GM12874 (cell line): ENCODE data around the gene CYB561.

Source experiments
- TF ChIP-seq, protein P1 (sequence below): IDR thresholded peaks from 2 replicates; pipeline ENCODE4 v1.5.1; 2011; ENCODE audit warnings: low read depth, mild to moderate bottlenecking, control low read depth, low read length, moderate library complexity; ENCODE audit not compliant: insufficient read depth

The CYB561 gene

DNA sequence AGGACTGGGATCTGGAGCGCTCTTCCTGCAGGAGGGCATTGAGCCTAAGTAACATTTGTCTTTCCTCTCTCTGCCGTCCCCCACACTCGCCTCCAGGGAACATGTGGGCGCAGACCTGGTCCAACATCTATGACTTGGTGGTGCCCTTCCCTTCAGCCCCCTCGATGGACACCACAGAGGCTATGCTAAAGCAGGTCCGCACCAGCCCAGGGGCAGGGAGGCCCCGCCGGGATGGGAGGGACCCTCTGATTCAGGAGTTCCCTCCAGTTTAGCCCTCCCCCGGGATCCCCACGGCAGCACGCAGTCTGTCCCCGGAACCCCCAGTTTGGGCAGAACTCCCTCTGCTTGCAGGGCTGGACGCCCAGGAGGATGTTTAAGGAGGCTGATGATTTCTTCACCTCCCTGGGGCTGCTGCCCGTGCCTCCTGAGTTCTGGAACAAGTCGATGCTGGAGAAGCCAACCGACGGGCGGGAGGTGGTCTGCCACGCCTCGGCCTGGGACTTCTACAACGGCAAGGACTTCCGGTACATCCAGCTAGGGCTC is 44.8 kb upstream of the CYB561 start:
- TF ChIP-seq, protein P1, sequence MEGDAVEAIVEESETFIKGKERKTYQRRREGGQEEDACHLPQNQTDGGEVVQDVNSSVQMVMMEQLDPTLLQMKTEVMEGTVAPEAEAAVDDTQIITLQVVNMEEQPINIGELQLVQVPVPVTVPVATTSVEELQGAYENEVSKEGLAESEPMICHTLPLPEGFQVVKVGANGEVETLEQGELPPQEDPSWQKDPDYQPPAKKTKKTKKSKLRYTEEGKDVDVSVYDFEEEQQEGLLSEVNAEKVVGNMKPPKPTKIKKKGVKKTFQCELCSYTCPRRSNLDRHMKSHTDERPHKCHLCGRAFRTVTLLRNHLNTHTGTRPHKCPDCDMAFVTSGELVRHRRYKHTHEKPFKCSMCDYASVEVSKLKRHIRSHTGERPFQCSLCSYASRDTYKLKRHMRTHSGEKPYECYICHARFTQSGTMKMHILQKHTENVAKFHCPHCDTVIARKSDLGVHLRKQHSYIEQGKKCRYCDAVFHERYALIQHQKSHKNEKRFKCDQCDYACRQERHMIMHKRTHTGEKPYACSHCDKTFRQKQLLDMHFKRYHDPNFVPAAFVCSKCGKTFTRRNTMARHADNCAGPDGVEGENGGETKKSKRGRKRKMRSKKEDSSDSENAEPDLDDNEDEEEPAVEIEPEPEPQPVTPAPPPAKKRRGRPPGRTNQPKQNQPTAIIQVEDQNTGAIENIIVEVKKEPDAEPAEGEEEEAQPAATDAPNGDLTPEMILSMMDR = no peak

DNA sequence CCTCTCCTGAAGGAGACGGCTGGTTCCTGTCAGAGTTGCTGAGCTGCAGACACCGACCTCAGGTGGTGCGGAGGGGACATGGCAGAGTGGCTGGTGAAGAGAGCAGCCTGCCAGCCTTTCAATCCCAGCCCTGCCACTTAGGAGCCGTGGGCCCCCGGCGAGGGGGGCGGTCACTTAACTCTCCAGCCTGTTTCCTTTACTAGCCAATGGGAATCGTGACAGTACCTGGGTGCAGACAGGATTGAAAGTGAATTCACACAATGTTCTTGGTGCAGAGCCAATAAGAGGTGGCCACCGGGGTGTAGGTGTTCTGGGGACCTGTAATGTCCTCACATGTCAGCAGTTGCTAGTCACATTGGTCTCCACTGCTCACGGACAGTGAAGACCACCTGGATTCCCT is 44.2 kb upstream of the CYB561 start:
- TF ChIP-seq, protein P1 = no peak

DNA sequence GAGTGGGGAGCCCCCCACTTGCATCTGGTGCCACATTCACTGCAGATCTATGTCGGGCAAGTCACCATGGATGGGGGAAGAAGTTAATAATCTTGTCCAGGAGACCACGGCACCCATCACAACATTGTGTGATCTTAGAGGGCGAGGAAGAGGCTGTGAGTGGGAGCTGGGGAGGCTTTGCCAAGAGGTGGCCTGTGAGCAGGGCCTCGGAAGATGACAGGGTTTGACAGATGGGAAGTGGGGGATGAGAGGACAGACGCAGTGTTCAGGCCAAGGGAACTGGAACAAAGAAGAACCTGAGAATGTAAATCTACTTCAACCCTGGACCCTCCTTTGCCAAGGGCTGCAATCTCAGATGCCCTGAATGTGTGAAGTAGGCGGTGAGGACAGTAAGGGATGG is 43.2 kb upstream of the CYB561 start:
- TF ChIP-seq, protein P1 = no peak

DNA sequence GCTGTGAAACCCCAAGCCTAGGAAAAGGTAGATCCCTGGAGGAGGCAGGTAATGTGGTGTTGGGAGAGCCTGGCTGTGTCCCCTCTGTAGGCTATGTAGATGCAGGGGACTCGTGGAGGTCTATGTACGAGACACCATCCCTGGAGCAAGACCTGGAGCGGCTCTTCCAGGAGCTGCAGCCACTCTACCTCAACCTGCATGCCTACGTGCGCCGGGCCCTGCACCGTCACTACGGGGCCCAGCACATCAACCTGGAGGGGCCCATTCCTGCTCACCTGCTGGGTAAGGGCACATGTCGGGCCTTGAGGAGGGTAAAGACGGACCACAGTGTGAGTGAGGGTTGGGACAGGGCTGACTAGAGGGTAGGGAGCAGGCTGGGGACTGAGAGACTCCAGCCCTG is 42.7 kb upstream of the CYB561 start:
- TF ChIP-seq, protein P1 = no peak

DNA sequence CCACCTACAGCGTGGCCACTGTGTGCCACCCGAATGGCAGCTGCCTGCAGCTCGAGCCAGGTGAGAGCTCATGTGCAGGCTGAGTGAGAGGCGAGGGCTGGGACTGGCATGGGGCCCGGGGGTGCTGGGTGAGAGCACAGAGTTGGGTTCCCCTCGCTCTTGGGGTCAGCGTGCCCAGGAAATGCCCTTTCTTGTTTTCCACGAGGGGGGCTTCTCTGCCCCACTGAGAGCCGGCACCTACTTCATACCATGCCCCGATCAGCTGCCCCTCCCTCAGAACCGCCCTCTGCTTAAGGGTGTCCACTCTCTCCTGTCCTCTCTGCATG is 40.9 kb upstream of the CYB561 start:
- TF ChIP-seq, protein P1 = no peak

DNA sequence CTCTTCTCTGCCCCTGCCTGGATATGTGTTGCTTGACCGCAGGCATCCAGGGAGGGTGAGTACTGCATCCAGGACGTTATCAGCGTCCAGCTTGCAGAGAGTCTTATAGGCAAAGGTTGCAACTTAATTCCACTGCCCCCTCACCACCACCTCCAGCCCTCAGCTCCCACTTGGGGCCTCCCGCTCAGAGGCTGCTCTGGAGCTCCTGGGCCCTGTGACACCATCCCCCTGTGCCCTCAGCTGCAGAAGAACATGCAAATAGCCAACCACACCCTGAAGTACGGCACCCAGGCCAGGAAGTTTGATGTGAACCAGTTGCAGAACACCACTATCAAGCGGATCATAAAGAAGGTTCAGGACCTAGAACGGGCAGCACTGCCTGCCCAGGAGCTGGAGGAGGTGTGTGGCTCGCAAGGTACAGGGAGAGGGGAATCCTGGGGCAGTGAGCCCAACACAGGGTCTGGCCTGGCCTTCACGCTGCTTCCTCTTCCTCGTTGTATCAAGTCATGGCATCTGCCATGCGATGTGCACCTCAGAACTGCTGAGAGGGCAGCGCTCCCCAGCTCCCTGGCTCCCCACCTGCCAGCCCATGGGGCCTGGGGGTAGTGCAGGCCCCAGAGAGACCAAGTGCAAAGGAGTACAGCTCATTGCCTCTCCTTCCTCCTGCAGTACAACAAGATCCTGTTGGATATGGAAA is 40.4 kb upstream of the CYB561 start:
- TF ChIP-seq, protein P1 = no peak

DNA sequence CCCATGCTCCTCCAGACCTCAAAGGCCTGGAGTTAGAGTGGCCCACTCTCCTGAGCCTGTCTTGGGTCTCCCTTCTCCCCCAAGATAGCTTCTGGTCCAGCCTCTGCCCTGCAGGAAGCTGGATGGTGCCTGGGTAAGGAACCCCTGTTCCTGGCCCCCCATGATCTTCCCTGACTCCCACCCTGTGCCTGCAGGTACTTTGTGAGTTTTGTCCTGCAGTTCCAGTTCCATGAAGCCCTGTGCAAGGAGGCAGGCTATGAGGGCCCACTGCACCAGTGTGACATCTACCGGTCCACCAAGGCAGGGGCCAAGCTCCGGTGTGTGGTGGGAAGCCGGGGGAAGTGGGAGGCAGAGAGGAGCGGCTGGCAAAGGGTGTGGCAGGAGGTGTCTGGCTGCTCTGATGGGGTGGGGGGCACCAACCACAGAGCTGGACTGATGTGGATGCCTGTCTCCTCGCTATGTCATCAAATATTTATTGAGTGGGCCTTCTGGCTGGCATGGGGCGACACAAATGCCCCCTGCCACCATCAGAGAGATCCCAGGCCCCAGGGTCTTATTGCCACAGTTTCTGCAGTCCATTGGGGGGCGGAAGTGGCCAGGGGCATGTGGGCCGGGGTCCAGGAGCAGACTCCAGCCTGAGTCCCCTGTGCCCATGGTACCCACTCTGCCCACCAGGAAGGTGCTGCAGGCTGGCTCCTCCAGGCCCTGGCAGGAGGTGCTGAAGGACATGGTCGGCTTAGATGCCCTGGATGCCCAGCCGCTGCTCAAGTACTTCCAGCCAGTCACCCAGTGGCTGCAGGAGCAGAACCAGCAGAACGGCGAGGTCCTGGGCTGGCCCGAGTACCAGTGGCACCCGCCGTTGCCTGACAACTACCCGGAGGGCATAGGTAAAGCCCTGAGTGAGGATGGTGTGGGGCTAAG is 37.8 kb upstream of the CYB561 start:
- TF ChIP-seq, protein P1 = no peak
